ENCODE results near the gene RPP25L. TPM values are rescaled to one million over a fixed set of nuclear protein-coding genes. Genes with fewer than 3 reads are reported as not detected.

The RPP25L gene
- total RNA-seq, 1 experiment from 2014 or later = 51.1 TPM

GRCh38 chr9:34576597-34577399 is 35.1 kb downstream of the RPP25L start:
- H3K9me3 ChIP-seq (ENCODE audit: control insufficient read depth in 1 of 2, insufficient read depth in 1 of 2, low read depth in 1 of 2, low read length in 2 of 2) = no peaks in the 10 kb centered on the region
- no TSS peak for BruUV-seq (replicated peaks)
- H3K9ac ChIP-seq (ENCODE audit: low read length) = no peak overlapping the region
- H3K4me1 ChIP-seq (ENCODE audit: control insufficient read depth in 1 of 2, insufficient read depth in 2 of 2, low read length in 2 of 2) = no peaks in the 10 kb centered on the region; a peak in 1 of 4 replicates
- no peak overlapping the region for H2AFZ ChIP-seq (ENCODE audit: low read depth, low read length, poor library complexity, severe bottlenecking)
- no peak for TF ChIP-seq SIN3A (IDR thresholded peaks at IDR 0.05; ENCODE audit: low read depth)
- TF ChIP-seq ZBTB33 (IDR thresholded peaks at IDR 0.05; ENCODE audit: extremely low read depth, insufficient replicate concordance, low read length) = no peak
- TF ChIP-seq ELF1 (IDR thresholded peaks at IDR 0.05; ENCODE audit: borderline replicate concordance, low read depth) = no peak
- no peak for TF ChIP-seq EGR1 (IDR thresholded peaks at IDR 0.05; ENCODE audit: low read depth)
- no peak for TF ChIP-seq MAX (IDR thresholded peaks at IDR 0.05)
- TF ChIP-seq CEBPB (IDR thresholded peaks at IDR 0.05; ENCODE audit: low read depth) = no peak
- no peak for TF ChIP-seq YY1 (IDR thresholded peaks at IDR 0.05; ENCODE audit: extremely low read depth, insufficient replicate concordance, low read depth, low read length)
- no peak for TF ChIP-seq POLR2AphosphoS5 (IDR thresholded peaks at IDR 0.05; ENCODE audit: low read depth, low read length)
- TF ChIP-seq EZH2phosphoT487 (IDR thresholded peaks at IDR 0.05; ENCODE audit: borderline replicate concordance) = no peak
- TF ChIP-seq ATF3 (IDR thresholded peaks at IDR 0.05) = no peak
- no peak for TF ChIP-seq POLR2A (IDR thresholded peaks at IDR 0.05; ENCODE audit: borderline replicate concordance, extremely low read depth, insufficient read depth, insufficient read length)
- no peak for TF ChIP-seq SRF (IDR thresholded peaks at IDR 0.05; ENCODE audit: low read depth)
- no peak for TF ChIP-seq RAD21 (IDR thresholded peaks at IDR 0.05; ENCODE audit: low read depth)
- no peak for TF ChIP-seq CTCF (IDR thresholded peaks at IDR 0.05 in 2 of 3, conservative IDR thresholded peaks at IDR 0.05 in 1 of 3; ENCODE audit: borderline replicate concordance in 1 of 3, insufficient read depth in 1 of 3, low read depth in 2 of 3, low read length in 2 of 3)
- TF ChIP-seq SP1 (IDR thresholded peaks at IDR 0.05; ENCODE audit: low read depth) = no peak
- no peak for TF ChIP-seq REST (IDR thresholded peaks at IDR 0.05; ENCODE audit: low read depth)
- no peak for TF ChIP-seq TCF7L2 (IDR thresholded peaks at IDR 0.05; ENCODE audit: borderline replicate concordance, extremely low read depth, insufficient read depth, insufficient read length)
- TF ChIP-seq FOSL1 (IDR thresholded peaks at IDR 0.05; ENCODE audit: low read depth) = no peak
- TF ChIP-seq EZH2 (IDR thresholded peaks at IDR 0.05) = no peak
- H4K20me1 ChIP-seq (ENCODE audit: insufficient read depth) = no peaks in the 10 kb centered on the region
- no peak for DNase-seq (ENCODE audit: low read depth, low spot score)
- ChIA-PET POLR2A (no interaction called here), RAD21 (ENCODE audit: low non-redundant PET in 1 of 2, low total read pairs in 2 of 2, uncharacterized antibody in 2 of 2, unreplicated experiment in 2 of 2) (no interaction called here), CTCF (no interaction called here)
- no peaks in the 10 kb centered on the region for H3K27me3 ChIP-seq (ENCODE audit: insufficient read depth, low read length)
- no peaks in the 10 kb centered on the region for H3K36me3 ChIP-seq (ENCODE audit: control insufficient read depth in 1 of 2, insufficient read depth in 2 of 2, low read length in 2 of 2)
- no peak overlapping the region for H3K27ac ChIP-seq (ENCODE audit: low read depth, low read length)
- no peak overlapping the region for H3K4me3 ChIP-seq (replicated peaks in 1 of 2; ENCODE audit: low read depth in 1 of 2, low read length in 2 of 2)
- intact Hi-C loops (cut with micrococcal nuclease) = no loop called here
- no peaks in the 10 kb centered on the region for H3K79me2 ChIP-seq (ENCODE audit: insufficient read depth, low read length)
- no peaks in the 10 kb centered on the region for H3K9me2 ChIP-seq (ENCODE audit: insufficient read depth)
- no peak overlapping the region for H3K4me2 ChIP-seq (ENCODE audit: low read length)
- ATAC-seq = peak; percentile 32; the same call in 1 of the 2 replicates

All from HCT116 (cell line).